A673 (cell line): ENCODE measurements around the gene ABHD1. TPM values are rescaled to one million over a fixed set of nuclear protein-coding genes. Genes with fewer than 3 reads are reported as not detected.

Source experiments
- BruUV-seq: library from RNA; stranded (reverse); fragments of 400-500 nt; replicated peaks from 2 replicates; lab custom pipeline; 2021; lab: Mats Ljungman, UMichigan
- CTCF ChIA-PET: fragments of 300-600 bp; sonication (Branson Sonifier 250); formaldehyde crosslinking; loops from one replicate; lab custom pipeline; 2022; ENCODE audit warnings: antibody characterized with exemption; lab: Charles Lee
- POLR2A ChIA-PET: fragments of 300-600 bp; sonication (Branson Sonifier 250); formaldehyde crosslinking; loops from one replicate; lab custom pipeline; 2022; ENCODE audit warnings: antibody characterized with exemption; ENCODE audit not compliant: low non-redundant PET; lab: Charles Lee
- DNase-seq: peaks from one replicate; pipeline ENCODE4 v3.0.0-alpha.2; 2015; ENCODE audit warnings: low spot score
- H3K27ac ChIP-seq: fragments of 200-600 bp; sonication (generic); 2 replicates; pipeline ENCODE4 v1.5.1; 2016; ENCODE audit warnings: mixed run types, low read depth, mild to moderate bottlenecking, mixed read lengths, antibody characterized with exemption, low read length; ENCODE audit not compliant: poor library complexity, severe bottlenecking
- H3K27me3 ChIP-seq: fragments of 200-600 bp; sonication (generic); replicated peaks from 2 replicates; pipeline ENCODE4 v1.6.1; 2017; ENCODE audit warnings: mixed run types, low read depth, mild to moderate bottlenecking, mixed read lengths, antibody characterized with exemption, low read length; ENCODE audit not compliant: insufficient read depth, poor library complexity
- H3K36me3 ChIP-seq: fragments of 200-600 bp; sonication (generic); 2 replicates; pipeline ENCODE4 v1.6.1; 2016; ENCODE audit warnings: mixed run types, mild to moderate bottlenecking, mixed read lengths, antibody characterized with exemption, low read length; ENCODE audit not compliant: insufficient read depth, poor library complexity, severe bottlenecking
- H3K4me1 ChIP-seq: fragments of 200-600 bp; sonication (generic); 2 replicates; pipeline ENCODE4 v1.6.1; 2017; ENCODE audit warnings: mixed run types, mild to moderate bottlenecking, mixed read lengths, antibody characterized with exemption, low read length; ENCODE audit not compliant: insufficient read depth, poor library complexity, severe bottlenecking
- H3K4me3 ChIP-seq: fragments of 200-600 bp; sonication (generic); 2 replicates; pipeline ENCODE4 v1.5.1; 2016; ENCODE audit warnings: low read depth, mixed run types, mild to moderate bottlenecking, mixed read lengths, low read length; ENCODE audit not compliant: poor library complexity, severe bottlenecking
- H3K9me3 ChIP-seq: fragments of 200-600 bp; sonication (generic); 2 replicates; pipeline ENCODE4 v1.6.1; 2016; ENCODE audit warnings: mixed run types, low read depth, mild to moderate bottlenecking, mixed read lengths, antibody characterized with exemption, low read length; ENCODE audit not compliant: poor library complexity, severe bottlenecking
- EZH2 ChIP-seq: fragments of 200-600 bp; sonication (generic); IDR thresholded peaks from 2 replicates; pipeline ENCODE4 v1.6.1; 2017; ENCODE audit warnings: borderline replicate concordance, low read depth, mild to moderate bottlenecking, mixed read lengths, antibody characterized with exemption, low read length; ENCODE audit not compliant: poor library complexity, severe bottlenecking
- intact Hi-C: fragments of 100-400 bp; cut with micrococcal nuclease; formaldehyde crosslinking; loops from one replicate; pipeline ENCODE4 v1.10.0; 2022; ENCODE audit not compliant: unreplicated experiment
- total RNA-seq: library from RNA; stranded (reverse); gene quantifications from 2 replicates; pipeline ENCODE4 v1.2.3, GENCODE V29; 2021
- TF ChIP-seq, protein P1 (sequence below): fragments of 300-800, 200-600 bp; sonication (generic); conservative IDR thresholded peaks from 2 replicates; pipeline ENCODE4 v1.5.1; 2017; ENCODE audit warnings: low read depth, mild to moderate bottlenecking, antibody characterized with exemption, low read length, moderate library complexity, mixed read lengths

The ABHD1 gene
- total RNA-seq, 1 experiment from 2014 or later: not detected

DNA sequence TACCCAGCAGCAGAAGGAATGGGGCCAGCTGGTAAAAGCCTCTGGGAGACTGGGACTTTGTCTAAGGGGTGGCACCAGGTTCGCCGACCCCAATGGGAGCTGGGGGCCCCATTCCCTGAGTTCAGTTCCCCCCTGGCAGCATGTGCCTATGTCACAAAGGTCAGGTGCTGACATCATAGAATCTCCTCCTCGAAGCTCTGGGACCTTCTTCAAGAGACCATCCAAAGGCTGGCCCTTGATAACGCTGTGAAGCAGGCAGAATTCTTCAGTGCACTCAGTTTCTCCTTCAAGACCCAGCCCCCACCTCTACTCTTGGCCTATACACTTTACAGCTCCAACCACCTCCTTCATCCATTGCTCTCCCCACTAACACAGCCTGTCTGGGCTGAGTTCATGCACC lies 15.7 kb downstream of the ABHD1 start, which contains the start of gene PRR30:
PRR30 (minus strand) TSS at position 101 of the 400 bp plus-strand sequence. CDS start 1,081 bp downstream, outside the sequence.
- Histone ChIP-seq H3K36me3 (no peaks in the 10 kb centered on the region), H3K9me3 (no peaks in the 10 kb centered on the region), H3K4me1 (no peaks in the 10 kb centered on the region), H3K4me3 (no peak within 1 kb of the TSS), H3K27me3 (no peaks in the 10 kb centered on the region), H3K27ac (no peak within 1 kb of the TSS)
- POLR2A ChIA-PET: no interaction called here
- CTCF ChIA-PET: no interaction called here
- intact Hi-C loops: no loop called here
- BruUV-seq: no TSS peak
- no peak for DNase-seq
- TF ChIP-seq, protein P1, sequence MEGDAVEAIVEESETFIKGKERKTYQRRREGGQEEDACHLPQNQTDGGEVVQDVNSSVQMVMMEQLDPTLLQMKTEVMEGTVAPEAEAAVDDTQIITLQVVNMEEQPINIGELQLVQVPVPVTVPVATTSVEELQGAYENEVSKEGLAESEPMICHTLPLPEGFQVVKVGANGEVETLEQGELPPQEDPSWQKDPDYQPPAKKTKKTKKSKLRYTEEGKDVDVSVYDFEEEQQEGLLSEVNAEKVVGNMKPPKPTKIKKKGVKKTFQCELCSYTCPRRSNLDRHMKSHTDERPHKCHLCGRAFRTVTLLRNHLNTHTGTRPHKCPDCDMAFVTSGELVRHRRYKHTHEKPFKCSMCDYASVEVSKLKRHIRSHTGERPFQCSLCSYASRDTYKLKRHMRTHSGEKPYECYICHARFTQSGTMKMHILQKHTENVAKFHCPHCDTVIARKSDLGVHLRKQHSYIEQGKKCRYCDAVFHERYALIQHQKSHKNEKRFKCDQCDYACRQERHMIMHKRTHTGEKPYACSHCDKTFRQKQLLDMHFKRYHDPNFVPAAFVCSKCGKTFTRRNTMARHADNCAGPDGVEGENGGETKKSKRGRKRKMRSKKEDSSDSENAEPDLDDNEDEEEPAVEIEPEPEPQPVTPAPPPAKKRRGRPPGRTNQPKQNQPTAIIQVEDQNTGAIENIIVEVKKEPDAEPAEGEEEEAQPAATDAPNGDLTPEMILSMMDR: no peak
- TF ChIP-seq EZH2: no peak

DNA sequence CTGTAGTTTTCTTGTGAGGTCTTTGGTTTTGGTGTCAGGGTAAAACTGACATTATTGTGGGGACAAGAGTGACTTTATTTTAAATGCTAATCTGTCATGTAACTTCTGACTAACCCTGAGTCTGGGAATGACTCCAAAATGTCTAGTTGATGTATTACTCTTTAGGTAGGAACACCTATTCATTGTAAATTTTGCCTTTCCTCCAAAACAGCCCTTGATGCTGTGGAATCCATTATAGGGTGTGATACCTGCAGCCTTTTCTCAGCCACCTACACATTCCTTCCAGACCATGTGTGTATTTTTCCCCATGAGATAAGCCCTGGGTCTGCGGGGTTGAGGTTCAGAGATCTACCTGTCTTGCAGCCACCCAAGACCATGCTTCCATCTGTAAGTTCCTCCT lies 19.7 kb downstream of the ABHD1 start:
- CTCF ChIA-PET: no interaction called here
- BruUV-seq: no TSS peak
- no peak for DNase-seq

DNA sequence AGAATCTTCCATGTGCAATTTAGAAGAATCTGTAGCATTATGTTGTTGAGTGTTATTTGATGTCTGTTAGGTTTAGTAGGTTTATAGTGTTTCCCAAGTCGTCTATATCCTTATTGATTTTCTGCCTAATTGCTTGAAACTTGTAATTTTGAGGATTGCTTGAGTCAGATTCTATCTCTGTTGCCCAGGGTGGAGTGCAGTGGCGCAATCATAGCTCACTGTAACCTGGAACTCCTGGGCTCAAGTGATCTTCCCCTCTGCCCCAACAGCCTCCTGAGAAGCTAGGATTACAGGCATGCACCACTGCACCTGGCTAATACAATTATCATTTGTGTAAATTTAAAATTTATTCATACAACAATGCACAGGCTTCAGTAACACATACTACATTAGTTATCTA lies 22.1 kb downstream of the ABHD1 start:
- H3K36me3 ChIP-seq: no peaks in the 10 kb centered on the region
- no peak for TF ChIP-seq EZH2
- TF ChIP-seq, protein P1: no peak
- H3K27me3 ChIP-seq: no peaks in the 10 kb centered on the region
- ChIA-PET CTCF (interaction anchor here (1.0 kb wide), 1 partner anchor 46 kb away, joined by 4 read pairs; no protein-coding TSS in a partner anchor), POLR2A (no interaction called here)
- H3K4me3 ChIP-seq: no peak overlapping the region
- H3K4me1 ChIP-seq: no peaks in the 10 kb centered on the region
- H3K27ac ChIP-seq: no peak overlapping the region
- DNase-seq: no peak
- intact Hi-C loops: no loop called here
- H3K9me3 ChIP-seq: no peaks in the 10 kb centered on the region
- no TSS peak for BruUV-seq

More for the DNA sequence above, 19.7 kb downstream of the ABHD1 start:
- no peak overlapping the region for H3K27ac ChIP-seq
- TF ChIP-seq, protein P1: no peak
- no peak for TF ChIP-seq EZH2
- POLR2A ChIA-PET: no interaction called here
- no peaks in the 10 kb centered on the region for H3K27me3 ChIP-seq
- no peaks in the 10 kb centered on the region for H3K9me3 ChIP-seq
- intact Hi-C loops: no loop called here
- H3K36me3 ChIP-seq: no peaks in the 10 kb centered on the region
- H3K4me1 ChIP-seq: no peaks in the 10 kb centered on the region
- H3K4me3 ChIP-seq: no peak overlapping the region
